T follicular helper cell (primary cell): ENCODE results near the gene COA1.
"Not testable (repeated sequence)": the region's sequence is repeated elsewhere in the genome, so short reads cannot be mapped to it uniquely, and the experiment has no call there.

Source experiments
- DNase-seq: peaks from one replicate; pipeline ENCODE4 v3.0.0-alpha.2; 2020; ENCODE audit warnings: low read depth

COA1 gene

GRCh38 chr7:43689115-43689514, 40.2 kb downstream of the COA1 start:
- no peak for DNase-seq

- DNase-seq = not testable (repeated sequence)
Measured at GRCh38 chr7:43687866-43688265, 41.5 kb downstream of the COA1 start.

GRCh38 chr7:43686991-43687390, 42.3 kb downstream of the COA1 start:
- no peak for DNase-seq

- DNase-seq = no peak
Measured at GRCh38 chr7:43680736-43681135, 48.6 kb downstream of the COA1 start.

- DNase-seq = no peak
Measured at GRCh38 chr7:43679210-43680068, 49.9 kb downstream of the COA1 start.

GRCh38 chr7:43678315-43678714, 51.0 kb downstream of the COA1 start:
- DNase-seq = no peak

- DNase-seq = no peak
Measured at GRCh38 chr7:43677864-43678263, 51.5 kb downstream of the COA1 start.

- DNase-seq = no peak
Measured at GRCh38 chr7:43674559-43675436, 54.5 kb downstream of the COA1 start.

- not testable (repeated sequence) for DNase-seq
Measured at GRCh38 chr7:43673243-43673976, 55.9 kb downstream of the COA1 start.

GRCh38 chr7:43671521-43671920, 57.8 kb downstream of the COA1 start:
- DNase-seq = no peak

GRCh38 chr7:43669286-43670081, 59.8 kb downstream of the COA1 start:
- DNase-seq = peak; percentile 77

- DNase-seq = no peak
Measured at GRCh38 chr7:43668035-43668434, 61.3 kb downstream of the COA1 start.

GRCh38 chr7:43666938-43667337, 62.4 kb downstream of the COA1 start:
- DNase-seq = no peak

GRCh38 chr7:43664681-43665080, 64.6 kb downstream of the COA1 start:
- no peak for DNase-seq

- no peak for DNase-seq
Measured at GRCh38 chr7:43660141-43660540, 69.2 kb downstream of the COA1 start.

GRCh38 chr7:43659549-43659896, 69.8 kb downstream of the COA1 start:
- no peak for DNase-seq

- no peak for DNase-seq
Measured at GRCh38 chr7:43658718-43659548, 70.4 kb downstream of the COA1 start.

GRCh38 chr7:43656997-43657396, 72.3 kb downstream of the COA1 start:
- no peak for DNase-seq

- DNase-seq = no peak
Measured at GRCh38 chr7:43655584-43655983, 73.7 kb downstream of the COA1 start.

- DNase-seq = no peak
Measured at GRCh38 chr7:43653891-43654504, 75.3 kb downstream of the COA1 start.
